AG04450 (cell line): Measurements from ENCODE around the gene RPS6KA1. TPM values are rescaled to one million over a fixed set of nuclear protein-coding genes. Genes with fewer than 3 reads are reported as not detected.

Experiments used
- CTCF ChIA-PET: fragments of 300-600, 350-600 bp; formaldehyde crosslinking; extraction: SDS; loops from one replicate; lab custom pipeline; 2022; ENCODE audit warnings: antibody characterized with exemption, inconsistent platforms; lab: Charles Lee
- POLR2A ChIA-PET: fragments of 350-600 bp; formaldehyde crosslinking; extraction: SDS; loops from one replicate; lab custom pipeline; 2021; ENCODE audit warnings: antibody characterized with exemption, inconsistent platforms; lab: Yijun Ruan, JAX
- DNase-seq: peaks from one replicate; pipeline ENCODE4 v3.0.0-alpha.2; 2011; ENCODE audit warnings: low read depth, low spot score
- H3K27ac ChIP-seq: one replicate; pipeline ENCODE4 v1.5.1; 2012; ENCODE audit warnings: low read depth, low read length, control low read depth
- H3K27me3 ChIP-seq: one replicate; pipeline ENCODE4 v1.6.0; 2012; ENCODE audit warnings: low read length; ENCODE audit not compliant: control insufficient read depth, insufficient read depth
- H3K4me3 ChIP-seq: 2 replicates; pipeline ENCODE4 v1.5.1; 2011; ENCODE audit warnings: mild to moderate bottlenecking, low read depth, low read length, control low read depth
- H3K9me3 ChIP-seq: 2 replicates; pipeline ENCODE4 v1.5.1; 2012; ENCODE audit warnings: low read length; ENCODE audit not compliant: control insufficient read depth, insufficient read depth
- CTCF ChIP-seq: IDR thresholded peaks from 2 replicates; pipeline ENCODE4 v1.5.1; 2011; ENCODE audit warnings: low read depth, low read length, control low read depth, inconsistent platforms
- polyA plus RNA-seq: library from polyadenylated mRNA; depleted of rRNA; stranded (reverse); fragments of >200 nt; gene quantifications from 2 replicates; pipeline ENCODE4 v1.2.3, GENCODE V29; 2011

The RPS6KA1 gene
- polyA plus RNA-seq, 1 experiment = 2.8 TPM

- no peaks in the 10 kb centered on the region; the same call in 1 of the 2 replicates for H3K9me3 ChIP-seq
- POLR2A ChIA-PET = interaction anchor here (0.6 kb wide), 1 partner anchor 141 kb away, joined by 7 read pairs; no protein-coding TSS in a partner anchor
- H3K4me3 ChIP-seq = no peak overlapping the region
- no peak overlapping the region for H3K27ac ChIP-seq
- no peak for TF ChIP-seq CTCF
- H3K27me3 ChIP-seq = no peaks in the 10 kb centered on the region
- CTCF ChIA-PET = no interaction called here
- DNase-seq = no peak
These were observed 10.8 kb downstream of the RPS6KA1 start for GRCh38 chr1:26540351-26540750.

DNA sequence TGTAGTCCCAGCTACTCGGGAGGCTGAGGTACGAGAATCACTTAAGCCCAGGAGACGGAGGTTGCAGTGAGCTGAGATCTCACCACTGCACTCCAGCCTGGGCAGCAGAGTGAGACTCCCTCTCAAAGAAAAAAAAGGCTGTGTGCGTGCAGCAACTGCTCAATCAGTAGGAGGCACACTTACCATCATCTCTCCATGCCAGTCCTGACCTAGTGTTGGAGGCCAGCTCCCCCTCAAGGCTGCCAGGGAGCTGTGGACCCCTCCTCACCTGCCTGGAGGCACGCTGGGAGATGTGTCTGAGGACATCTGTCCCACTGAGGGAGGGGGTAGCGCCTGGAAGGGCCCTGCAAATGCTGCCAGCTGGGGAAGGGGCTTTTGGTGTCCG, 11.9 kb downstream of the RPS6KA1 start:
- ChIA-PET CTCF (interaction anchor here (0.9 kb wide), 1 partner anchor 28 kb away, joined by 3 read pairs; no protein-coding TSS in a partner anchor), POLR2A (no interaction called here)
- Histone ChIP-seq H3K4me3 (no peak overlapping the region), H3K27me3 (no peaks in the 10 kb centered on the region), H3K9me3 (no peaks in the 10 kb centered on the region; the same call in 1 of the 2 replicates), H3K27ac (no peak overlapping the region)
- no peak for TF ChIP-seq CTCF
- no peak for DNase-seq

DNA sequence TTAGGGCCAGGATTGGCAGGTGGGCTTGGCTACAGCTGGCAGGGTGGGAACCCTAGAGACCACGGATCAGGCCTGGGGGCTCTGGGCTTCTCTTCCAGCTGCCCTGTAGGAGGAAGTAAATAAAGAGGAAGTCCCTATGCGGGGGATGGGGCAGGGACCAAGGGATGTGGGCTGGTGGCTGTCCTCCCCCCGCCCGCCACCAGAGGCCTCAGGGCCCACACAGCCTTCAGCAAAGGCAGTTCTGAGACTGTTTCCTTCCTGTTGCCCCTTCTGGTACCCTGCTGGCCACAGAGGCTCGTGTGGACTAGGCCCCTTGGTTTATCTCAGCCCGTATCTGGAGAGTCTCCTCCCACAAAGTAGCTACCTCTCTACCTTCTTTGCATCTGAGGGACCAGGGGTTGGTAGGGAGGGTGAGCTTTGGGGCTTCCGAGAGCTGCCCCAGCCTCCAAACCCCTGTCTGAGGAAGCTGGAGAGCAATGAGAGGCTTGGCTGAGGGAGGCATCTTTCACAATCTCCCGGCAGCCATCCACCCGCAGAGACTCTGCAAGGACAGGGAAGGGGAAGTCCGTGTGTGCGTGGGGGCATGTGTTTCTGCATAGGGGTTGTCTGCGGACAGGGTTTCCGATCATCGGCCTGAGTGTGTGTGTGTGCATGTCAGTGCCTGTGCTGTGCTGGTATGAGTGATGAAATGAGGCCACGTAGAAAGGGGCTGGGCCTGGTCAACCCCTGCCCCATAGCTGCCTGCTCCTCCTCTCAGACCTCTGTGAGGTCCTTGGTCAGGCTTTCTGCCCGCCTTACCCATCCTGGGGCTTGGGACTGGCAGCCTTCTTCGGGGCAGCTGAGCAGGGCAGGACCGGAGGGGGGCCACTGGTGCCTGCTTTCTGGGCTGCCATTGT, 12.5 kb downstream of the RPS6KA1 start:
- H3K27ac ChIP-seq = peak overlapping the region; percentile 68
- H3K27me3 ChIP-seq = no peaks in the 10 kb centered on the region
- peak; percentile 39 for TF ChIP-seq CTCF
- H3K9me3 ChIP-seq = no peaks in the 10 kb centered on the region; the same call in 1 of the 2 replicates
- DNase-seq = peak; percentile 21
- POLR2A ChIA-PET = interaction anchor here (0.9 kb wide), 1 partner anchor 13 kb away, joined by 3 read pairs; the partner anchor contains the start of gene RPS6KA1
- CTCF ChIA-PET = interaction anchor here (0.9 kb wide), 1 partner anchor 28 kb away, joined by 3 read pairs; no protein-coding TSS in a partner anchor
- no peak overlapping the region for H3K4me3 ChIP-seq

- no peak for DNase-seq
- POLR2A ChIA-PET = interaction anchor here (0.9 kb wide), 1 partner anchor 13 kb away, joined by 3 read pairs; the partner anchor contains the start of gene RPS6KA1
- H3K9me3 ChIP-seq = no peaks in the 10 kb centered on the region; the same call in 1 of the 2 replicates
- peak overlapping the region; percentile 68 for H3K27ac ChIP-seq
- no peak overlapping the region for H3K4me3 ChIP-seq
- H3K27me3 ChIP-seq = no peaks in the 10 kb centered on the region
- no peak for TF ChIP-seq CTCF
- CTCF ChIA-PET = no interaction called here
These were observed 13.3 kb downstream of the RPS6KA1 start for GRCh38 chr1:26542771-26543451.
